HG03175 (cell line): ENCODE data around the gene ARHGAP20.

Experiments
- ATAC-seq: cut with Tn5 transposase; IDR thresholded peaks from one replicate; pipeline ENCODE4 v1.9.1; 2021; ENCODE audit warnings: mild to moderate bottlenecking, moderate library complexity; ENCODE audit not compliant: unreplicated experiment

ARHGAP20 gene

GRCh38 chr11:110613197-110613918 is 98.9 kb downstream of the ARHGAP20 start:
- no peak for ATAC-seq

- ATAC-seq, result no peak
Observed at GRCh38 chr11:110606415-110606814, 105.8 kb downstream of the ARHGAP20 start.

GRCh38 chr11:110601936-110602335 is 110.3 kb downstream of the ARHGAP20 start:
- no peak for ATAC-seq

GRCh38 chr11:110600322-110600721 is 111.9 kb downstream of the ARHGAP20 start:
- no peak for ATAC-seq

- ATAC-seq, result no peak
Observed at GRCh38 chr11:110599207-110599606, 113.0 kb downstream of the ARHGAP20 start.

GRCh38 chr11:110598725-110599124 is 113.5 kb downstream of the ARHGAP20 start:
- no peak for ATAC-seq

- ATAC-seq, result no peak
Observed at GRCh38 chr11:110587972-110588371, 124.3 kb downstream of the ARHGAP20 start.

- ATAC-seq, result no peak
Observed at GRCh38 chr11:110587129-110587528, 125.1 kb downstream of the ARHGAP20 start.

- ATAC-seq, result no peak
Observed at GRCh38 chr11:110584150-110584549, 128.1 kb downstream of the ARHGAP20 start.

- no peak for ATAC-seq
Observed at GRCh38 chr11:110582728-110583432, 129.4 kb downstream of the ARHGAP20 start.

GRCh38 chr11:110580571-110580970 is 131.7 kb downstream of the ARHGAP20 start:
- ATAC-seq, result no peak

- no peak for ATAC-seq
Observed at GRCh38 chr11:110573411-110573810, 138.8 kb downstream of the ARHGAP20 start.

GRCh38 chr11:110571081-110571720 is 141.0 kb downstream of the ARHGAP20 start:
- no peak for ATAC-seq

GRCh38 chr11:110566577-110566976 is 145.7 kb downstream of the ARHGAP20 start:
- no peak for ATAC-seq

- no peak for ATAC-seq
Observed at GRCh38 chr11:110565357-110566336, 146.6 kb downstream of the ARHGAP20 start.

- ATAC-seq, result no peak
Observed at GRCh38 chr11:110564676-110565356, 147.4 kb downstream of the ARHGAP20 start.

GRCh38 chr11:110544779-110545178 is 167.5 kb downstream of the ARHGAP20 start:
- ATAC-seq, result no peak

- no peak for ATAC-seq
Observed at GRCh38 chr11:110538154-110538553, 174.1 kb downstream of the ARHGAP20 start.

GRCh38 chr11:110530900-110531741 is 181.1 kb downstream of the ARHGAP20 start:
- no peak for ATAC-seq
